ENCODE measurements around the gene TAAR8.

- TF ChIP-seq POLR2AphosphoS5 (IDR thresholded peaks at IDR 0.05; ENCODE audit: insufficient read depth in 1 of 2, low read depth in 1 of 2) = no peak
- TF ChIP-seq CTCF (IDR thresholded peaks at IDR 0.05) = no peak
Observed at GRCh38 chr6:132537145-132537544, 15.3 kb upstream of the TAAR8 start.

Measured in vagina (tissue), 2 donors.